ENCODE measurements around the gene LSM2.
"Not testable (repeated sequence)": the region's sequence is repeated elsewhere in the genome, so short reads cannot be mapped to it uniquely, and the experiment has no call there.

Gene LSM2

DNA sequence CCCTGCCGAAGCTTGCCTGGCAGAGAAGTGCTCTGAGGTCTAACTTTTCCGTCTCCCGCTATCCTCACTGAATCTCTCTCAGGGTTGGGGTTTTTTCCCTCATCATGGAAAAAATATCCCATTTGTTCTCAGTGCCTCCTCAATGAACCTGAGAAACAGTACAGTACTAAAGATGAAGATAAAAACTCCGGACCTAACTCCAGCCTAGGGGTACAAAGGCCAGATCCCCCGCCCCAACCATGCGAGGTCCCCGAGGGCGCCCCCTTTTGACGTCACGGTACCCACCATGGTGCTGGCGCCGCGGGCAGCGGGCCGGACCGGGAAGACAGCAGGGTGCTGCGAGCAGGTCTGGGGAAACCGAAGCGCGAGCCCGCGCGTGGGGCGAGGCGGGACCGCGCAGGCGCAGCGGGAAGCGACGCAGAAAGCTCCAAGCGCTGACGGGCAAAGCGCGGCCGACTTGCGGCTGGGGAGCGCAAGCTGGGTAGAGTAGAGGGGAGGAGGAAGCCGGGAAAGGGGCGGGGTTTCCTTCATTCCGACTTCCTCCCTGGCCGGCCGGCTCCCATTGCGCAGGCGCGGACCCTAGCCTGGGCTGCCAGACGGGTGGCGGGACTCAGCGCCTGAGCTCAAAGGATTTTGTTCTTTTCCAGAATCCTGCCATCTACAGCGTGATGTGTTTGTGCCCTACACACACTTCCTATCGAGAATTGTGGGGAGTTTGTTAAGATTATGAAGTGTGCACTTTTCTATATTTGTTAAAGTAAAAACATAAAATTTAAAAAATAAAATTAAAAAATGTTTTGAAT, at the start of gene LSM2:
Gene LSM2, minus strand, starts transcription at position 497 of the 803 bp plus-strand sequence. Its CDS starts 209 bp downstream, at position 288.
- peak; percentile 98 for DNase-seq

GRCh38 chr6:31851980-31852718, 45.4 kb upstream of the LSM2 start:
- not testable (repeated sequence) for DNase-seq

DNA sequence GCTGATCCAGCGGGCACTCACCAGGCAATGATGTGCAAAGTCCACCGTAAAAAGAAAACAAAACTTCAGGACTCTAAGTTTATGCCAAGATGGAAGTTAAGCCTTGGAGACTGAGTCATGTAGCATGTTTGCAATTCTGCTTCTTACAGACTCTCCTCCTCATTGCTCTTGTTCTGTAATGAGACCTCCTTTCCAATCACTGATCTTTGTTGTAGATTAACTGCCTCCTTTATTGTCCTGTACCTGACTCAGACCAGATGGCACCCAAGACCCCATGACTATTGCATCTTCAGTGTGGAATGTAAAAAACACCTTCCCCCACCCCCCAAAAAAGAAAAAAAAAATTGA, 44.7 kb upstream of the LSM2 start:
- no peak for DNase-seq

- DNase-seq, result no peak
These were observed 44.2 kb upstream of the LSM2 start for GRCh38 chr6:31850765-31851484.

- no peak for DNase-seq
These were observed 40.7 kb upstream of the LSM2 start for GRCh38 chr6:31847276-31847978.

GRCh38 chr6:31844507-31844906, 37.7 kb upstream of the LSM2 start:
- DNase-seq, result no peak

DNA sequence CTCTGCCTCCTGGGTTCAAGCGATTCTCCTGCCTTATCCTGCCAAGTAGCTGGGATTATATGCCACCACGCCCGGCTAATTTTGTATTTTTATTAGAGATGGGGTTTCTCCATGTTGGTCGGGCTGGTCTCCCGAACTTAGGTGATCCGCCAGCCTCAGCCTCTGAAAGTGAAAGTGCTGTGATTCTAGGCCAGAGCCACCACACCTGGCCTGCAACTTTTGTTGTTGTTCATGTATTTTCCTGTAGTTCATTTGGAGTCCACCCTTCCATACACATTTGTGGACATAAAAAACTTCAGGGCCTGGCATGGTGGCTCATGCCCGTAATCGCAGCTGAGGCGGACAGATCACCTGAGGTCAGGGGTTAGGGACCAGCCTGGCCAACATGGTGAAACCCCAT, 35.3 kb upstream of the LSM2 start:
- no peak for DNase-seq

- not testable (repeated sequence) for DNase-seq
These were observed 33.0 kb upstream of the LSM2 start for GRCh38 chr6:31839779-31840126.

DNA sequence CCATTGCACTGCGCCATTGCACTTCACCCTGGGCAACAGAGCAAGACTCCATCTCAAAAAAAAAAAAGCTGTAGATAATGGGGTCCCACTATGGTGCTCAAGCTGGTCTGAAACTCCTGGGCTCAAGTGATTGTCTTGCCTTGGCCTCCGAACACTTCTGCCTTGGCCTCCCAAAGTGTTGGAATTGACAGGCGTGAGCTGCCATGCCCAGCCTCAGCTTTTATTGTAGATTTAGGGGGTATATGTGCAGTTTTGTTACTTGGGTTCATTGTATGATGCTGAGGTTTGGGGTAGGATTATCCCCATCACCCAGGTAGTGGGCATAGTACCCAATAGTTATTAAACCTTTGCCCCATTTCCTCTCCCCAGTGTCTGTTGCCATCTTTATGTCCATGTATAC, 32.2 kb upstream of the LSM2 start:
- DNase-seq, result no peak

DNA sequence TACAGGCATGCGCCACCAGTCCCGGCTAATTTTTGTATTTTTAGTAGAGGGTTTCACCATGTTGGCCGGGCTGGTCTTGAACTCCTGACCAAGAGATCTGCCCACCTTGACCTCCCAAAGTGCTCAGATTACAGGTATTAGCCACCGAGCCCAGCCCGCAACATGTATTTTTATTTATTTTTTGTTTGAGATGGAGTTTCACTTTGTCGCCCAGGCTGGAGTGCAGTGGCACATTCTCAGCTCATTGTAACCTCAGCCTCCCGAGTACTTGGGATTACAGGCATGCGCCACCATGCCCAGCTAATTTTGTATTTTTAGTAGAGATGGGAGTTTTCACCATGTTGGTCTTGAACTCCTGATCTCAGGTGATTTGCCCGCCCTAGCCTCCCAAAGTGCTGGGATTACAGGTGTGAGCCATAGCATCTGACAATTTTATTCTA, 31.4 kb upstream of the LSM2 start:
- DNase-seq, result not testable (repeated sequence)

DNA sequence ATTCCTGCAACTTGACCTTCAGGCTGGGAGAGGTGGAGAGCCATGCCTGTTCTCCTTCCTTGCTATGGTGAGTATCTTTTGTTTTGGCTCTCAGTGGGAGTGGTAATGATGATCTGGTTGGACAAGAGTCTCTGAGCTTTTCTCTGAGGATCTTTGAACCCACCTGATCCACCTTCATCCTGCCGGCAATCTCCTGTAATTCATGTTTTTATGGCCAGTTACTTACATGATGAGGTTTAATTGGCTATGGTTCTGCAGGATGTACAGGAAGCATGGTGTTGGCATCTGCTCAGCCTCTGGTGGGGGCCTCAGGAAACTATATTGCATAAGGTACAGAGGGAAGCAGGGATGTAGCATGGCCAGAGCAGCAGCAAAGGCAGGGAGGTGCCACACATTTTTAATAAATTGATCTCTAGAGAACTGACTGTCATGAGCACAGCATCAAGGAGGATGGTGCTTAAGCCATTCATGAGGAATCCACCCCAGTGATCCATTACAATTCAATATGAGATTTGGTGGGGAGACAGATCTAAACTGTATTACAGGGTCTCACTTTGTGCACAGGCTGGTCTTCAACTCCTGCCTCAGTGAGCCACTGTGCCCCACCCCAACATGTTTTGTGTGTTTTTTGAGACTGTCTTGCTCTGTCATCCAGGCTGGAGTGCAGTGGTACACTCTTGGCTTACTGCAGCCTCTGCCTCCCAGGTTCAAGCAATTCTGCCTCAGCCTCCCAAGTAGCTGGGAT, 30.8 kb upstream of the LSM2 start:
- DNase-seq, result no peak

- no peak for DNase-seq
These were observed 30.0 kb upstream of the LSM2 start for GRCh38 chr6:31836474-31837368.

- DNase-seq, result no peak
These were observed 29.3 kb upstream of the LSM2 start for GRCh38 chr6:31836047-31836473.

DNA sequence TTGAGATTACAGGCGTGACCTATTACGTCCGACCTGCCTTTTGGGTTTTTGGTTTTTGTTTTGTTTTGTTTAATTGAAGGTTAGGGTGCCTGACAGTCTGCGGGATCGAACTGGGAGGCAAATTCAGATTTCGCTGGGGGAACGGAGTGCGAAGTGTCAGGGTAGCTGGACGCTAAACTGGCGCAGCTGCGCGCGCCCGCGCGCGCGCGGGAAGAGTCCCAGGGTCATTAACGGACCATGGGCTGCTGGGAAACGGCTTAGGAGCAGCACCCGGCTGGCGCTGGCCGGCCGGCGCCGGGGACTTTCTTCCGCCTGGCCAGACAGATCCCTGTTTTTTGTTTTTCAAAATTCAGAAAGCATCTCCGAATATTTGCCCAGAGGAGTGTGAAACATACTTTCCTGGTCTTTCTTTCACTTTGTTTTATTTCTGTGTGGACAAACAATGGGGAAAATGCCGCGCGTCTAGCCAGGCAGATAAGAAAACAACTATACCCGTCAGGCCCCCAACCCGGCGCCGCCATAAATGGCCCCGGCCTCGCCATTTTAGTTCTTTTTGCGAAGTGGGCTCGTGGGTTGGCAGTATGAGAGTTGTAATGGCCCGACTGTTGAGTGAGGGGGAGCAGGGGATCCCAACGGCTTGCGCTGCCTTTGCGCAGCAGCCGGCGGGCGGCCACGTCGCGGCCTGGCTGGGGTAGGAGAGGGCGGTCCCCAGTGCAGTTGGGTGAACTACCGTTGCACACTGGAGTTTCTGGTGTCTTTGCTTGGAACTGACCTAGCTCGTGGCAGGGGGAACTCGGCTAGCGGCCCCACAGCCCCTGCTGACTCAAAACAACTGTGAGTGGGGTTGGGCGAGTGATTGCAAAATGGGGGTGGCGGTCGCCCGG, 27.8 kb upstream of the LSM2 start:
- DNase-seq, result peak; percentile 86

DNA sequence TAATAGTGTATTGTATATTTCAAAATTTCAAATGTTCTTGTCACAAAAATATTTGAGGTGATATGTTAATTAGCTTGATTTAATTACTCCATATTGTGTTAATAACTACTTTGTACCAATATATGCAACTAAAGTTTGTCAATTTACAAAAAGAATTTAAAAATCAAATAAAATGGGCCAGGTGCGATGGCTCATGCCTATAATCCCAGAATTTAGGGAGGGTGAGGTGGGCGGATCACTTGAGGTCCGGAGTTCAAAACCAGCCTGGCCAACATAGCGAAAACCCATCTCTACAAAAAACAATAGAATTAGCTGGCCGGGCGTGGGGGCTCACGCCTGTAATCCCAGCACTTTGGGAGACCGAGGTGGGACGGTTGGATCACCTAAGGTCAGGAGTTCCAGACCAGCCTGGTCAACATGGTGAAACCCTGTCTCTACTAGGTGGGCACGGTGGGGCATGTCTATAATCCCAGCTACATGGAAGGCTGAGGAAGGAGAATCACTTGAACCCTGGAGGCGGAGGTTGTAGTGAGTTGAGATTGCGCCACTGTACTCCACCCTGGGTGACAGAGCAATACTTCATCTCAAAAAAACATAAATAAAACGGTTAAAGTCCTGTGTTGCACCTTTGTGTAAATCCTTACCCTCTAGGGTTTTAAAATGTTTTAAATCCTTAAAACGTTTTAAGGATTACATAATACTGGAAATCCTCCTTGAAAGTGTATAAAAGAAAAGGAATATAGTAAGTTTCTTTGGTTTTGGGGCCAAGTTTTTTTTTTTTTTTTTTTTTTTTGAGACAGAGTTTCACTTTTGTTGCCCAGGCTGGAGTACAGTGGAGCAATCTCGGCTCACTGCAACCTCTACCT, 24.8 kb upstream of the LSM2 start:
- no peak for DNase-seq

- no peak for DNase-seq
These were observed 24.1 kb upstream of the LSM2 start for GRCh38 chr6:31830886-31831335.

GRCh38 chr6:31829633-31830283, 23.0 kb upstream of the LSM2 start:
- no peak for DNase-seq

DNA sequence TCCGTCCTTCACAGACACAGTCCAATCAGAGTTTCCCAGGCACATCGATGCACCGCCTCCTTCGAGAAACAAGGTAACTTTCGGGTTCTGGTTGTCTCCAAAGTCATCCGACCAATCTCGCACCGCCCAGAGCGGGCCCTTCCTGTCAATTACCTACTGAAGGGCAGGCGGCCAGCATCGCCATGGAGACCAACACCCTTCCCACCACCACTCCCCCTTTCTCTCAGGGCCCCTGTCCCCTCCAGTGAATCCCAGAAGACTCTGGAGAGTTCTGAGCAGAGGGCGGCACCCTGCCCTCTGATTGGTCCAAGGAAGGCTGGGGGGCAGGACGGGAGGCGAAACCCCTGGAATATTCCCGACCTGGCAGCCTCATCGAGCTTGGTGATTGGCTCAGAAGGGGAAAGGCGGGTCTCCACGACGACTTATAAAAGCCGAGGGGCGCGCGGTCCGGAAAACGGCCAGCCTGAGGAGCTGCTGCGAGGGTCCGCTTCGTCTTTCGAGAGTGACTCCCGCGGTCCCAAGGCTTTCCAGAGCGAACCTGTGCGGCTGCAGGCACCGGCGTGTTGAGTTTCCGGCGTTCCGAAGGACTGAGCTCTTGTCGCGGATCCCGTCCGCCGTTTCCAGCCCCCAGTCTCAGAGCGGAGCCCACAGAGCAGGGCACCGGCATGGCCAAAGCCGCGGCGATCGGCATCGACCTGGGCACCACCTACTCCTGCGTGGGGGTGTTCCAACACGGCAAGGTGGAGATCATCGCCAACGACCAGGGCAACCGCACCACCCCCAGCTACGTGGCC, 20.7 kb upstream of the LSM2 start, which contains the start of gene HSPA1B:
Gene HSPA1B, plus strand, starts transcription at position 453 of the 794 bp plus-strand sequence. Its CDS starts 213 bp downstream, at position 666.
- peak; percentile 94 for DNase-seq
